B cell (primary cell): ENCODE data around the gene PDP2. TPM values are rescaled to one million over a fixed set of nuclear protein-coding genes. Genes with fewer than 3 reads are reported as not detected.

Experiments
- ATAC-seq: fragments of 200-7000 bp; cut with Tn5 transposase; one replicate; pipeline ENCODE4 v1.10.0; 2021; ENCODE audit warnings: low read depth, mild to moderate bottlenecking, moderate number of reproducible peaks, moderate library complexity
- CTCF ChIA-PET: fragments of 350-600 bp; sonication (Branson Sonifier 250); formaldehyde crosslinking; loops from one replicate; lab custom pipeline; 2021; ENCODE audit warnings: antibody characterized with exemption, inconsistent platforms; lab: Charles Lee
- POLR2A ChIA-PET: fragments of 350-600 bp; sonication (Branson Sonifier 250); formaldehyde crosslinking; loops from one replicate; lab custom pipeline; 2021; ENCODE audit warnings: antibody characterized with exemption; lab: Charles Lee
- DNase-seq: peaks from one replicate; pipeline ENCODE4 v3.0.0; 2013
- H2AFZ ChIP-seq: 2 replicates; pipeline ENCODE4 v1.6.1; 2012; ENCODE audit warnings: mild to moderate bottlenecking, low read depth, low read length; ENCODE audit not compliant: insufficient read depth, poor library complexity, severe bottlenecking
- H3K27ac ChIP-seq, 2 donors: 1 replicate in 1 of 2; 2 replicates in 1 of 2; pipeline ENCODE4 v1.5.1; 2012 to 2013; ENCODE audit warnings: low read length in 2 of 2, mild to moderate bottlenecking in 2 of 2, moderate library complexity in 1 of 2
- H3K27me3 ChIP-seq, 4 experiments: fragments of 200-600 bp in 1 of 4; sonication (generic) in 1 of 4; replicated peaks in 1 of 4; 1 replicate in 2 of 4; 2 replicates in 2 of 4; pipeline versions ENCODE4 v1.6.1 to v1.7.0; 2013 to 2016; ENCODE audit warnings: low read length in 3 of 4, mild to moderate bottlenecking in 2 of 4, mixed read lengths in 1 of 4, moderate library complexity in 1 of 4; ENCODE audit not compliant: insufficient read depth in 4 of 4, control insufficient read depth in 3 of 4; ENCODE audit errors: control extremely low read depth in 1 of 4
- H3K36me3 ChIP-seq, 2 experiments: replicated peaks in 1 of 2; 1 replicate in 1 of 2; 2 replicates in 1 of 2; pipeline versions ENCODE4 v1.6.1 to v1.7.1; 2013; ENCODE audit warnings: low read length in 1 of 2; ENCODE audit not compliant: insufficient read depth in 2 of 2, control insufficient read depth in 1 of 2; ENCODE audit errors: control extremely low read depth in 1 of 2, extremely low read depth in 1 of 2
- H3K4me1 ChIP-seq, 2 donors: fragments of 200-600 bp in 1 of 2; sonication (generic) in 1 of 2; 1 replicate in 1 of 2; 2 replicates in 1 of 2; pipeline versions ENCODE4 v1.5.1 to v1.6.1; 2013 to 2017; ENCODE audit warnings: low read length in 2 of 2; ENCODE audit not compliant: control insufficient read depth in 2 of 2, insufficient read depth in 2 of 2
- H3K4me2 ChIP-seq: replicated peaks from 2 replicates; pipeline ENCODE3; 2012; ENCODE audit warnings: mild to moderate bottlenecking, low read depth, low read length; ENCODE audit not compliant: poor library complexity, severe bottlenecking
- H3K4me3 ChIP-seq, 5 experiments: fragments of 200-600 bp in 1 of 5; sonication (generic) in 1 of 5; 1 replicate in 3 of 5; 2 replicates in 2 of 5; pipeline versions ENCODE4 v1.5.1 to v1.7.0; 2011 to 2016; ENCODE audit warnings: low read length in 4 of 5, mild to moderate bottlenecking in 4 of 5, low read depth in 2 of 5, control low read depth in 1 of 5, moderate library complexity in 1 of 5; ENCODE audit not compliant: insufficient read depth in 1 of 5; ENCODE audit errors: control extremely low read depth in 1 of 5, extremely low read depth in 1 of 5
- H3K79me2 ChIP-seq: fragments of 200-600 bp; sonication (generic); one replicate; pipeline ENCODE4 v1.6.0; 2016; ENCODE audit warnings: low read length; ENCODE audit not compliant: control insufficient read depth, insufficient read depth
- H3K9ac ChIP-seq: fragments of 200-600 bp; sonication (generic); 2 replicates; pipeline ENCODE4 v1.6.1; 2017; ENCODE audit warnings: mild to moderate bottlenecking, low read length, moderate library complexity
- H3K9me3 ChIP-seq, 3 donors: one replicate each; pipeline versions ENCODE4 v1.6.1 to v1.7.1; 2013; ENCODE audit warnings: low read length in 2 of 3; ENCODE audit not compliant: control insufficient read depth in 2 of 3, insufficient read depth in 1 of 3; ENCODE audit errors: control extremely low read depth in 1 of 3
- H4K20me1 ChIP-seq: 2 replicates; pipeline ENCODE4 v1.6.0; 2012; ENCODE audit warnings: mild to moderate bottlenecking, low read length; ENCODE audit not compliant: insufficient read depth, control insufficient read depth, poor library complexity, severe bottlenecking
- H3K27ac Mint-ChIP-seq: one replicate; pipeline ENCODE4 v1.8.0; 2021; ENCODE audit warnings: mixed read lengths
- H3K27me3 Mint-ChIP-seq: one replicate; pipeline ENCODE4 v1.8.0; 2021; ENCODE audit warnings: mixed read lengths
- H3K4me1 Mint-ChIP-seq: one replicate; pipeline ENCODE4 v1.8.0; 2021; ENCODE audit warnings: mixed read lengths
- H3K4me3 Mint-ChIP-seq: one replicate; pipeline ENCODE4 v1.8.0; 2021; ENCODE audit warnings: mixed read lengths
- H3K9me3 Mint-ChIP-seq: one replicate; pipeline ENCODE4 v1.8.0; 2022; ENCODE audit warnings: mixed read lengths; ENCODE audit not compliant: insufficient read depth
- CTCF ChIP-seq: fragments of 200-600 bp; IDR thresholded peaks from one replicate; pipeline ENCODE4 v1.8.0; 2022; ENCODE audit warnings: antibody characterized with exemption, mild to moderate bottlenecking
- EZH2 ChIP-seq: IDR thresholded peaks from 2 replicates; pipeline ENCODE4 v1.6.1; 2012; ENCODE audit warnings: borderline replicate concordance, low read depth, mild to moderate bottlenecking, moderate library complexity, low read length; ENCODE audit not compliant: insufficient read depth, poor library complexity, severe bottlenecking
- WGBS: methylation state at CpG from one replicate; pipeline ENCODE4 v1.1.5; 2013; ENCODE audit warnings: missing lambda C conversion rate; ENCODE audit not compliant: insufficient coverage; 5-methylcytosine and 5-hydroxymethylcytosine counted together
- intact Hi-C: fragments of 100-400 bp; cut with micrococcal nuclease; formaldehyde crosslinking; loops from one replicate; pipeline ENCODE4 v1.10.0; 2022
- polyA plus RNA-seq: library from polyadenylated mRNA; depleted of rRNA; stranded (reverse); fragments of >200 nt; gene quantifications from 2 replicates; pipeline ENCODE4 v1.2.3, GENCODE V29; 2012
- total RNA-seq, 2 donors: library from RNA; stranded (reverse); fragments of 120-200 nt in 1 of 2; gene quantifications; 1 replicate in 1 of 2; 2 replicates in 1 of 2; pipeline versions ENCODE4 v1.2.3 to v1.2.4, GENCODE V29; 2013 to 2022

The PDP2 gene
- total and polyA plus RNA-seq, 2 donors (not counting 1 experiment from before 2014, with no cell fraction given), result 1.9 to 18.7 TPM

GRCh38 chr16:66881014-66881417, 701 bp downstream of the PDP2 start:
- Mint-ChIP-seq H3K9me3 (no peaks in the 10 kb centered on the region), H3K4me3 (peak overlapping the region; percentile 98), H3K27ac (peak overlapping the region; percentile 20), H3K4me1 (peaks cover 17% of the 10 kb centered on the region), H3K27me3 (no peaks in the 10 kb centered on the region)
- no peak for ATAC-seq
- peaks cover 12% of the 10 kb centered on the region for H3K79me2 ChIP-seq
- TF ChIP-seq EZH2, result no peak
- no peak for TF ChIP-seq CTCF
- H2AFZ ChIP-seq, result peak overlapping the region; percentile 93
- H3K27ac ChIP-seq, result peak overlapping the region in 1 of 2 donors; percentile 46
- H3K9ac ChIP-seq, result peak overlapping the region; percentile 78
- ChIA-PET POLR2A (interaction anchor here (0.5 to 0.6 kb wide), 2 partner anchors 167 to 429 kb away, joined by 3 to 4 read pairs; no protein-coding TSS in a partner anchor), CTCF (interaction anchor here (0.9 to 3.1 kb wide), 7 partner anchors 9 to 475 kb away, joined by 3 to 28 read pairs (median 5); partner anchors contain the start of genes DYNC1LI2 and NAE1)
- 2% methylated on average over 20 of the region's 23 CpGs for WGBS
- intact Hi-C loops, result loop anchor here (2.0 to 5.0 kb wide), 2 partner anchors 50 to 51 kb away; partner anchors contain the start of genes CIAO2B and NAE1
- peaks cover 0 to 15% of the 10 kb centered on the region in 2 experiments for H3K36me3 ChIP-seq
- peaks cover 4 to 16% of the 10 kb centered on the region in 2 donors for H3K4me1 ChIP-seq
- no peak for DNase-seq
- H3K4me2 ChIP-seq, result peak overlapping the region; percentile 96
- H3K9me3 ChIP-seq, result no peaks in the 10 kb centered on the region
- no peaks in the 10 kb centered on the region for H3K27me3 ChIP-seq
- H3K4me3 ChIP-seq, result peak overlapping the region; percentile 25 to 91 (median 85)
- H4K20me1 ChIP-seq, result no peaks in the 10 kb centered on the region

- TF ChIP-seq CTCF (no peak), EZH2 (no peak)
- H2AFZ ChIP-seq, result no peak overlapping the region
- no peaks in the 10 kb centered on the region for H3K27me3 ChIP-seq
- 63% methylated on average over 1 of the region's 2 CpGs for WGBS
- DNase-seq (no peak), ATAC-seq (no peak)
- H3K9ac ChIP-seq, result no peak overlapping the region
- Mint-ChIP-seq H3K4me3 (peak overlapping the region; percentile 63), H3K27ac (no peak overlapping the region), H3K4me1 (peaks cover 17% of the 10 kb centered on the region), H3K9me3 (no peaks in the 10 kb centered on the region), H3K27me3 (no peaks in the 10 kb centered on the region)
- no peak overlapping the region for H3K4me3 ChIP-seq
- POLR2A ChIA-PET, result no interaction called here
- peaks cover 0 to 15% of the 10 kb centered on the region in 2 experiments for H3K36me3 ChIP-seq
- H3K27ac ChIP-seq, result no peak overlapping the region
- H3K4me1 ChIP-seq, result peaks cover 4 to 16% of the 10 kb centered on the region in 2 donors
- intact Hi-C loops, result loop anchor here (2.0 to 5.0 kb wide), 2 partner anchors 51 kb away; partner anchors contain the start of genes CIAO2B and NAE1
- no peaks in the 10 kb centered on the region for H3K9me3 ChIP-seq
- no peaks in the 10 kb centered on the region for H4K20me1 ChIP-seq
- CTCF ChIA-PET, result interaction anchor here (0.9 to 3.1 kb wide), 5 partner anchors 9 to 475 kb away, joined by 4 to 28 read pairs (median 9); partner anchors contain the start of gene NAE1
- H3K4me2 ChIP-seq, result peak overlapping the region; percentile 96
- H3K79me2 ChIP-seq, result peaks cover 12% of the 10 kb centered on the region
Observed at GRCh38 chr16:66881560-66881959, 1.2 kb downstream of the PDP2 start.
